22Rv1 (cell line): ENCODE data around the gene KLF13.

ENCODE experiments used
- ZFX ChIP-seq: fragments of 450-650 bp; IDR thresholded peaks from 2 replicates; pipeline ENCODE4 v1.6.1; 2017; ENCODE audit warnings: antibody characterized with exemption, borderline replicate concordance
- TF ChIP-seq, protein P1 (sequence below): fragments of 450-650 bp; IDR thresholded peaks from 2 replicates; pipeline ENCODE4 v1.5.1; 2017; ENCODE audit warnings: mild to moderate bottlenecking

DNA sequence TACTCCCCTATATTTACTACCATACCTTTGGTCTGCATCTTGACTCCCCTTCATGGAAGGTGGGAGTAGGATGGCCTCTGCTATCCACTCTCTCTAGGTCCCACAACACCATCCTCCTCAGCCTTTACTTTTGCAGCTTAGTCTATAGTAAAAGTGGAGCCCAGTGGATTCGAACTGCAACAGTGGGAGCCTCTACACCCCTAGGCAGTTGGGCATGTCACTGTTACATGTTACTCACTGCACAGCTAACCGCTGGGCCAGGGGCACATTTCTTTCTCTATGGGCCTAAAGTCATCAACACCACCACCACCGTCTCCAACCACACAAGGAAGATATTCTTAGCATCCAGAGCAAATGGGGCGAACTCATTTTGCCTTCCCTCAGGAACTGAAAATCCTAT is 62.9 kb downstream of the KLF13 start:
- TF ChIP-seq, protein P1, sequence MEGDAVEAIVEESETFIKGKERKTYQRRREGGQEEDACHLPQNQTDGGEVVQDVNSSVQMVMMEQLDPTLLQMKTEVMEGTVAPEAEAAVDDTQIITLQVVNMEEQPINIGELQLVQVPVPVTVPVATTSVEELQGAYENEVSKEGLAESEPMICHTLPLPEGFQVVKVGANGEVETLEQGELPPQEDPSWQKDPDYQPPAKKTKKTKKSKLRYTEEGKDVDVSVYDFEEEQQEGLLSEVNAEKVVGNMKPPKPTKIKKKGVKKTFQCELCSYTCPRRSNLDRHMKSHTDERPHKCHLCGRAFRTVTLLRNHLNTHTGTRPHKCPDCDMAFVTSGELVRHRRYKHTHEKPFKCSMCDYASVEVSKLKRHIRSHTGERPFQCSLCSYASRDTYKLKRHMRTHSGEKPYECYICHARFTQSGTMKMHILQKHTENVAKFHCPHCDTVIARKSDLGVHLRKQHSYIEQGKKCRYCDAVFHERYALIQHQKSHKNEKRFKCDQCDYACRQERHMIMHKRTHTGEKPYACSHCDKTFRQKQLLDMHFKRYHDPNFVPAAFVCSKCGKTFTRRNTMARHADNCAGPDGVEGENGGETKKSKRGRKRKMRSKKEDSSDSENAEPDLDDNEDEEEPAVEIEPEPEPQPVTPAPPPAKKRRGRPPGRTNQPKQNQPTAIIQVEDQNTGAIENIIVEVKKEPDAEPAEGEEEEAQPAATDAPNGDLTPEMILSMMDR: no peak
- TF ChIP-seq ZFX: no peak
